ENCODE data around the gene ECSCR. TPM values are rescaled to one million over a fixed set of nuclear protein-coding genes. Genes with fewer than 3 reads are reported as not detected.

The ECSCR gene
- total RNA-seq, 1 donor from 2014 or later = 20.6 TPM

- DNase-seq (no peak), ATAC-seq (no peak)
- intact Hi-C loops (cut with micrococcal nuclease) = no loop called here
Observed at GRCh38 chr5:139402561-139403158, 59.9 kb downstream of the ECSCR start.

- DNase-seq (no peak), ATAC-seq (no peak)
- intact Hi-C loops (cut with micrococcal nuclease) = no loop called here
Observed at GRCh38 chr5:139401546-139401945, 61.0 kb downstream of the ECSCR start.

GRCh38 chr5:139399501-139400121 lies 62.9 kb downstream of the ECSCR start:
- intact Hi-C loops (cut with micrococcal nuclease) = no loop called here

More at GRCh38 chr5:139399501-139400121, 62.9 kb downstream of the ECSCR start:
- no peak for DNase-seq
- ATAC-seq = no peak

Other genes with a start within 250 kb of the ECSCR start
- 121 TPM for gene MATR3, start 169.0 kb downstream of the ECSCR start, total RNA-seq
- gene PAIP2, start 120.9 kb downstream of the ECSCR start, total RNA-seq = 136 TPM
- not detected for gene SLC23A1, start 79.4 kb downstream of the ECSCR start, total RNA-seq
- gene MZB1, start 72.8 kb downstream of the ECSCR start, total RNA-seq = 1.6 TPM
- 56.5 TPM for gene PROB1, start 67.6 kb downstream of the ECSCR start, total RNA-seq
- 17.3 TPM for gene SPATA24, start 58.7 kb downstream of the ECSCR start, total RNA-seq
- gene DNAJC18, start 23.2 kb downstream of the ECSCR start, total RNA-seq = 10.5 TPM
- not detected for gene SMIM33, start 8.3 kb upstream of the ECSCR start, total RNA-seq
- gene STING1, start 20.0 kb upstream of the ECSCR start, total RNA-seq = 46.3 TPM
- 118 TPM for gene UBE2D2, start 98.6 kb upstream of the ECSCR start, total RNA-seq
- gene CXXC5, start 185.6 kb upstream of the ECSCR start, total RNA-seq = 75.7 TPM

Measured in left ventricle myocardium superior (tissue), 1 donor.